Measurements from ENCODE around the gene SCCPDH.
"Not testable (repeated sequence)": the region's sequence is repeated elsewhere in the genome, so short reads cannot be mapped to it uniquely, and the experiment has no call there.

SCCPDH gene

DNA sequence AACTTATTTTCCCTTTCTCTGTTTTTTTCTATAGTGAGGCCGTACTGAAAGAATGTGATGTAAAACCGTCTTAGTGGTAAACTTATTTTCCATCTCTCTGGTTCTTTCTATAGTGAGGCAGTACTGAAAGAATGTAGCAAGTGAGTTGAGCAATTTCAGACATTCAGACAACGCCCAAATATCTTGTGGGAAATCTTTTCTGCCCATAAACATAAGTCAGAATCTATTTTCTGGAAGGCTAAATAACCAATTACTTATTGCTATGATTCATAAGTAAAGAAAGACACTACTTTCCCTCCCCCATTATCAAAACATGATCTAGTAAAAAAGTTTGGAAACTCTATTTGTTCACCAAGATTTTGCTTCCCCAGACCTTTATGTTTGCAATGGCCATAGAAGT, 18.8 kb upstream of the SCCPDH start:
- DNase-seq (ENCODE audit: low read depth), result no peak

DNA sequence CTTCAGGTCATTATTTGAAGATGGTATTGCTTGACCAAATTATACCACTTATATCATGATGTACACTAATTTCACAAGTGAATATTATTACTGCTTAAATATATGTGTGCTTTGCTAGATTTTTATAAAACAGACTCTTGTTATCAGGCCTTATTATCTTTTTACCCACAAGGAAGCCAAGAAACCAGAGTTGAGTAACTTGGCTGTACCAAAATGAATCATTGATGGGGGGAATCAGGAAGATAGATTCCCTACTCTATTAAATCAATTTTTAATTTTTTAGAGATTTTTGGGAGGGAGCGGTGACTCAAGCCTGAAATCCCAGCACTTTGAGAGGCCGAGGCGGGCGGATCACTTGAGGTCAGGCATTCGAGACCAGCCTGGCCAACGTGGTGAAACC, 16.0 kb upstream of the SCCPDH start:
- no peak for DNase-seq (ENCODE audit: low read depth)

DNA sequence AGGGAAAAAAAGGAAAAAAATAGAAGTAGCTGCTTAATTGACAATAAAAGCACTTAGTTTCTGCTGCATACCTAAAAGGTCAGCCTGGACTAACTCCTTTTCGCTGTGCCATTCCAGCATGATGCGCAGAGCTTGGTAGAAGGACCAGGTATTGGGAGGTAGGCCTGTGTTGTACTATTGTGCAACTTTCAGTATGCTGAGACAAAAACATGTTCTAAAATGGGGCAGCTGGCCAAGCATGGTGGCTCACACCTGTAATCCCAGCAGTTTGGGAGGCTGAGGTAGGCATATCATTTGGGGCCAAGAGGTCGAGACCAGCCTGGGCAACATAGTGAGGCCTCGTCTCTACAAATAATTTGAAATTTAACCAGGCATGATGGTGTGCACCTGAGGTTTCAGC, 15.0 kb upstream of the SCCPDH start:
- DNase-seq (ENCODE audit: low read depth), result no peak

DNA sequence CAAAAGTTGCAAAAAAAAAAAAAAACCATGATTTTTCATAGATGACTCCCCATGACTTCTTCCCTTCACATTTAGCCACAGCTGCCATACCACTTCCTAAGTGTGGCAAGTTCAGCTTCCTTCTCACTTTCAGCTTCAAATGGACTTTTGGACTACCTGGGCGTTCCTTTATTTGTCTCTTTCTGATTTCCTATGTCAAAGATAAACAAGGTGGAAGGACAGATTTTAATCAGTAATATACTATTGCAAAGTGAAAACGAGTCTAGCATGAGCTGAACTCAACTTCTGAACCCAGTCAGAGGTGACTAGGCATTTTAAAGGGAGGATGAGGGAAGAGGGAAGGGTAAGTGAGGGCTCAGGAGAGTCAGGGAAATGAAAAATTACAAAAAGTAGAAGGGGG, 14.4 kb upstream of the SCCPDH start:
- no peak for DNase-seq (ENCODE audit: low read depth)

DNA sequence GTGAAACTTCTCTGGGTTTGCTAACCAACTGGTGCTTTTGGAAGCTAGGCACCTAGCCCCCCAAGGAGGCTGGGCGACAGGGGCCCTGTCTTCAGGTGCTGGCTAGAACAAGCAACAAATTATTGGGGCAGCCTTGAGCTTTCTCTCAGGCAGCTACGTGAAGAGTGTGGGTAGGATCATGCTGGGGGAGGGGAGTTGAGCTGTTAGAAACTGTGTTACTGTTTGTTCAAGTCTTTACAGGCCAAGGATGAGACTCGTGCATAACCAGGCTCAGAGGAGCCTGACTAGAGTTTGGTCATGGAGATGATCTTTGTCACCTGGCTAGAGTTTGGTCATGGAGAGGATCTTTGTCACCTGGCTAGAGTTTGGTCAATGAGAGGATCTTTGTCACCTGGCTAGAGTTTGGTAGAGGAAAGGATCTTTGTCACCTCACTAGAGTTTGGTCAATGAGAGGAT, 12.6 kb upstream of the SCCPDH start:
- DNase-seq (ENCODE audit: low read depth), result no peak

DNA sequence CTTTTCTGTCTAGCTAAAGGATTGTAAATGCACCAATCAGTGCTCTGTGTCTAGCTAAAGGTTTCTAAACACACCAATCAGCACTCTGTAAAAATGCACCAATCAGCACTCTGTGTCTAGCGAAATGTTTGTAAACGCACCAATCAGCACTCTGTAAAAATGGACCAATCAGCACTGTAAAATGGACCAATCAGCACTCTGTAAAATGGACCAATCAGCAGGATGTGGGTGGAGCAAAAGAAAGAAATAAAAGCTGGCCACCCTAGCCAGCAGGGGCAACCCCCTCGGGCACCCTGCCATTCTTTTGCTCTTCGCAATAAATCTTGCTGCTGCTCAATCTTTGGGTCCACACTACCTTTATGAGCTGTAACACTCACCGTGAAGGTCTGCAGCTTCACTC, 11.8 kb upstream of the SCCPDH start:
- not testable (repeated sequence) for DNase-seq (ENCODE audit: low read depth)

DNA sequence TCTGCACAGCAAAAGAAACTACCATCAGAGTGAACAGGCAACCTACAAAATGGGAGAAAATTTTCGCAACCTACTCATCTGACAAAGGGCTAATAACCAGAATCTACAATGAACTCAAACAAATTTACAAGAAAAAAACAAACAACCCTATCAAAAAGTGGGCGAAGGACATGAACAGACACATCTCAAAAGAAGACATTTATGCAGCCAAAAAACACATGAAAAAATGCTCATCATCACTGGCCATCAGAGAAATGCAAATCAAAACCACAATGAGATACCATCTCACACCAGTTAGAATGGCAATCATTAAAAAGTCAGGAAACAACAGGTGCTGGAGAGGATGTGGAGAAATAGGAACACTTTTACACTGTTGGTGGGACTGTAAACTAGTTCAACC, 4.8 kb upstream of the SCCPDH start:
- DNase-seq (ENCODE audit: low read depth), result not testable (repeated sequence)

DNA sequence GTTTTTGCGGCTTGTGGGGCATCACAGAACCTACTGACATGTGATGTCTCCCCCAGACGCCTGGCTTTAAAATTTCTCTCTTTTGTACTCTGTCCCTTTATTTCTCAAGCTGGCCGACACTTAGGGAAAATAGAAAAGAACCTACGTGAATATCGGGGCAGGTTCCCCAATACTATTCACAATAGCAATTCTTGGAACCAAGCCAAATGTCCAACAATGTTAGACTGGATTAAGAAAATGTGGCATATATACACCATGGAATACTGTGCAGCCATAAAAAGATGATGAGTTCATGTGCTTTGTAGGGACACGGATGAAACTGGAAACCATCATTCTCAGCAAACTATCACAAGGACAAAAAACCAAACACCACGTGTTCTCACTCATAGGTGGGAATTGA, 3.4 kb upstream of the SCCPDH start:
- DNase-seq (ENCODE audit: low read depth), result not testable (repeated sequence)

DNA sequence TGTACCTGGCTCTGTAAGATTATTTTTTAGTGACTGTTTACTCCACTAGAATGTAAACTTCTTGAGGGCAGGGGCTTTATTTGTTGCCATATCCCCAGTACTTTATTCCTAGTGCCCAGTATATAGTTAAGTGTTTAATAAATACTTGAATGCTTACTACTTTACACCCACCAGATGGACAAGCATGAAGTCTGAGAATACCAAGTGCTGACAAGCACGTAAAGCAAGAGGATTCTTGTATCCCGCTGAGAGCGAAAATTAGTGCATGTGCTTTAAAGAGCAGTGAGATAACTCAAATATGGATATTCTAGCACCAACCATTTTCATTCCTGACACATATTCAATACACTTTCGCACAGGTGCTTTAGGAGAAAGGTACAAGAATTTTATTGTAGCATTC, 1.5 kb upstream of the SCCPDH start:
- DNase-seq (ENCODE audit: low read depth), result no peak

DNA sequence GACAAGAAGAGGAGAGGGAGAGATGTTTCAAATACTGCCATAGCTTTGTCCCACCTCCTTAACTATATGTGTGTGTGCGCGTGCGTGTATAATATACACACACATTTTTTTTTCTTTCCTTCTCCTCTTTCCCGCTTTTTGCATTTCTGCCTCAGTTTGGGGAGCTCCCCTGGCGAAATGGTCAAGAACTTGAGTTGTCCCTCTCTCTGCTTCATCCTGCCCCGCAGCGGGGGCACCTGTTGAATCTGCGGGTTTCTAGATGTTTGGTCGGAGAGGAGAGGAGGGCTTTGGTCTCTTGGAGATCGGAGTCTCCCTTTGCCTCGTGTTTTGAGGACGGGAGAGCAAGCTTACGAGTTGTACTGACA, 504 bp downstream of the SCCPDH start:
- DNase-seq (ENCODE audit: low read depth), result no peak

DNA sequence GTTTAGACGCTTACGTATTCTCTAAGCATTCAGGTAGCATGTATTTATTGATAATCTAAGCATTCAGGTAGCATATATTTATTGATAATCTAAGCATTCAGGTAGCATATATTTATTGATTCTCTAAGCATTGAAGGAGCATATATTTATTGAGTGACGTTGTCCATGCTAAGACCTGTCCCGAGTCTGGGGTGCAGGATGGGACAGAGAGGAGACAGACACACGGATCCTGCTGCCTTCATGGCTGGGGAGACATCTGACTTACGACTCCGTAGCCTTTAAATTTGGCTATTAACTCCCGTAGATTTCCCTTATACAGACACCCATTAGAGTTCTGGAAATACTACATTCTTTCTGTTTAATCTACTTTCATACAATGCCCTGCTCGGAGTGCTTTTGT, 982 bp downstream of the SCCPDH start:
- no peak for DNase-seq (ENCODE audit: low read depth)

DNA sequence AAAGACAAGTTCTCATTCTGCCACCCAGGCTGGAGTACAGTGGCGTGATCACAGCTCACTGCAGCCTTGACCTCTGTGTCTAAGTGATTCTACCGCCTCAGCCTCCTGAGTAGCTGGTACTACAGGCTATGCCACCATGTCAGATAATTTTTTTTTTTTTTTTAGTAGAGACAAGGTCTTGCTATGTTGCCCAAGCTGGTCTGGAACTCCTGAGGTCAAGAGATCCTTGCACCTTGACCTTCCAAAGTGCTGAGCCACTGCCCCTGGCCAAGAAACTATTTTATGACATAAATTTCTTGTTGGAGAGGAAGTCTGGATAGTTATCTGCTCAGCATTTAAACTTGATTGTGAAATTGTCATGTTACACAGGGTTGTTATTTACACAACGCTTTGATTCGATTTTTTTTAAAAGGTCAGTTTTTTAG, 2.1 kb downstream of the SCCPDH start:
- DNase-seq (ENCODE audit: low read depth), result no peak

DNA sequence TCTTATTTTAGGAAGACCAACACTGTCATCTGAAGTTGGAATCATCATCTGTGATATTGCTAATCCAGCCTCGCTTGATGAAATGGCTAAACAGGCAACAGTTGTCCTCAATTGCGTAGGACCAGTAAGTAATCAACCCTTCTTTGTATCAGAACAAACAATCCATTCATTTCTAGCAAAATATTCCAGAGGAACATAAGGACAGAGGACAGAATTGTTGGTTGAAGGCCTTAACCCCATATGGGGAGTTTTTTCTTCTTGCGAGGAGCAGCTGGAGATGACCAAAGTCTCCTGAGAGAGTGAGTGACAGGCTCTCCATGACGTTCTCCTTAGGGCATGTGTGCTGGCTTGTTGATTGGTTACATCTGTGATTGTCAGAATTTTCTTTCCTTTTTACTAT, 2.7 kb downstream of the SCCPDH start:
- DNase-seq (ENCODE audit: low read depth), result no peak

DNA sequence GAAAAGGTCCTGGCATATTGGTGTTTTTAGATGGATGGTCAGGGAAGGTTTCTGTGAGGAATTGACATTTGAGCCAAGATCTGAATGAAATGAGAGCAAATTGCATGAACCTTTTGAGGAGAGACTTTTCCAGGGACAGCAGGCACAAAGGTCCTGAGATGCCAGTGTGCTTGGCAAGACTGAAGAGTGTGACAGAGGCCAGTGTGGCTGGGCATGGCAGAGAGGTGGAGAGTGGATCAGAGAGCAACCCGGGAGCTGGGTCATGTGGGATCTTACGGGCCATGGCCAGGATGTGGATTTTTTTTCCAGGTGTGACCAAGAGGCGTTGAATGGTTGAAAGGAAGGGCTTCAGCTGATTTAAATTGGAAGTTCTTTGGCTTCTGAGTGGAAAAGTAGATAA, 3.4 kb downstream of the SCCPDH start:
- no peak for DNase-seq (ENCODE audit: low read depth)

DNA sequence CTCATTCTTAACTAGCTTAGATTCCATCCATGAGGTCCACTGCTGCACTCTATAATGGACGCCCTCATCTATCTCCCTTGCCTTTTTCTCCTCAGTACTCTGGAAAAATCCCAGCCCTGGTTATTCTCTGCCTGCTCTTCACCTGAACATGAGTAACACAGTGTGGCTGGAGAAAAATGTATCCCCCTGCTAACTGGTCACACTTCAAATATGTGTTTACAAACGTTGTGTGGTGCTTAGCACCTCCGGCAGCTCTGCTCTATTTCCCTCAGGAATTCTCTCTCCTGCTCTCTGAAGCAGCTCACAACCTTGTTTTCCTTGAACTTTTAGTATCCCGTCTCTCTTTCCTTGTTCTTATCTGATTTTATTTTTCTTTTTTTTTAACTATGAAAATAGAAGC, 4.1 kb downstream of the SCCPDH start:
- no peak for DNase-seq (ENCODE audit: low read depth)

DNA sequence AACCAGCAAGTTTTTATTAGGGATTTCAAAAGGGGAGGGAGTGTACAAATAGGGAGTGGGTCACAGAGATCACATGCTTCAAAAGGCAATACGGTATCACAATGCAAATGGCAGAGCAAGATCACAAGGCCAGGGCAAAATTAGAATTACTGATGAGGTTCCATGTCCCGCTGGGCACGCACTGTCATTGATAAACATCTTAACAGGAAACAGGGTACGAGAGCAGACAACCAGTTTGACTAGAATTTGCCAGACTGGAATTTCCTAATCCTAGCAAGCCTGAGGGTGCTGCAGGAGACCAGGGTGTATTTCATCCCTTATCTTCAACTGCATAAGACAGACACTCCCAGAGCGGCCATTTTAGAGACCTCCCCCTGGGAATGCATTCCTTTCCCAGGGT, 4.8 kb downstream of the SCCPDH start:
- DNase-seq (ENCODE audit: low read depth), result not testable (repeated sequence)

DNA sequence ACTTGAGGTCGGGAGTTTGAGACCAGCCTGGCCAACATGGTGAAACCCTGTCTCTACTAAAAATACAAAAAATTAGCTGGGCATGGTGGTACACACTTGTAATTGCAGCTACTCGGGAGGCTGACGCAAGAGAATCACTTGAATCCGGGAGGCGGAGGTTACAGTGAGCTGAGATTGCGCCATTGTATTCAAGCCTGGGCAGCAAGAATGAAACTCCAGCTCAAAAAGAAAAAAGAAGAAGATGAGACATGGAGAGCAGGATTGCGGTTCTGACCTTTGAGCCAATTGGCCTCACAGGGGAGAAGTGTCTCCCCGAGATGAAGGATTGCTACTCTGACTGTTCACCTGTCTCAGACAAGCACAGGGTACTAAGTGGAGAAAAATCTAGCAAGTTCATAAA, 6.6 kb downstream of the SCCPDH start:
- no peak for DNase-seq (ENCODE audit: low read depth)

DNA sequence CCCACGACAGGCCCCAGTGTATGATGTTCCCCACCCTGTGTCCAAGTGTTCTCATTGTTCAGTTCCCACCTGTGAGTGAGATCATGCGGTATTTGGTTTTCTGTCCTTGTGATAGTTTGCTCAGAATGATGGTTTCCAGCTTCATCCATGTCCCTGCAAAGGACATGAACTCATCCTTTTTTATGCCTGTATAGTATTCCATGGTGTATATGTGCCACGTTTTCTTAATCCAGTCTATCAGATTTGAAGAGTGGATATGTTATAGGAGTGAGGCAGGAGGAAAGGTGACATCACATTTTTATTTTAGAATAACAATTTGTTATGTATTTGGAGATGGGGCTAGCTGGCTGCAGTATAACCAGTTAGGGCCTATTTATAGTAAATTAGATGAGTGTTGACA, 7.7 kb downstream of the SCCPDH start:
- DNase-seq (ENCODE audit: low read depth), result not testable (repeated sequence)

DNA sequence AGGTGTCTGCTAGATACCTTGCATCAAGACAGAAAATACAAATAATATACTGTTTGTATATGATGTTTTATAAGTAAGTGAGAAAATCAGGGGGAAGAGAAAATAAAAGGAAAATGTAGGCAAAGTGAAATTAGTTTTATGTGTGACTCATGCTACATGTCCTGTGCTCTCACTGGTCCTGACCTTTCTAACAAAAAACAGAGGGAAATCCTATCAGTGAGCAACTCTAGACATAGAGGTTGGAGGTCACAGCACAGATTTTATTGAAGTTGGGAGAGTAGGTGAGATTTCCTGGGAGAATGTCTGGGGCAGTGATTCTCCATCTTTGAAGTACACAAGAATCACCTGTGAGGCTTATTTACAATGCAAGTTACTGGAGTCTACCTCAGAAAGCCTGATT, 9.5 kb downstream of the SCCPDH start:
- no peak for DNase-seq (ENCODE audit: low read depth)

DNA sequence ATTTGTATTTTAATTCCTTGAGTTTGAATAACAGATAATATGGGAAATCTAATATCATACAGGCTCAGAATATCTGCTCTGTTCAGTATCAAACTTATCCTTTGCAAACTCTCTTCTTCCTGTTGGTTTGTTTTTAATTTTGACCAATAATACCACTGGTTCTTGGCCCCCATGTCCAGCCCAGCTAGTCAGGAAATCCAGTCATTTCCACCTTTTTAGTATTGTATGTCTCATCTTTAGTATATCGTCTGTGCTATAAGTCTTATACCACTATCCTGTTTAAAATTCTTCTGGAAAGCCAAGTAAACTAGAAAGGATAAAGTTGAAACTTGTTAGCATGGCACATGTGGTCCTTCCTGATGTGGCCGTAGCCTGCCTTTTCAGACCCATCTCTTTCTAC, 10.7 kb downstream of the SCCPDH start:
- no peak for DNase-seq (ENCODE audit: low read depth)

DNA sequence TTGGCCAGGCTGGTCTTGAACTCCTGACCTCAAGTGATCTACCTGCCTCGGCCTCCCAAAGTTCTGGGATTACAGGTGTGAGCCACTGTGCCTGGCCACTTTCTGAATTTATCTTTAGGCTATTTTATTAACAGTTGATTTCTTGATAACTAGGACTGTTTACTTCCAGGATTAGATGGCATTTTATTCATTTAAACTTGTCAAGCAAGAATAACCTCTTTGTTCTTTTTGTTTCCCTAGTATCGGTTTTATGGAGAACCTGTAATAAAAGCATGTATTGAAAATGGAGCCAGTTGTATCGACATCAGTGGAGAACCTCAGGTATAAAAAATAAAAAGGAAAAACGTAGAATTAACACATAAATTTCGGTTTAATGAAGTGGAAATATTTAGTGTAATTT, 11.5 kb downstream of the SCCPDH start:
- no peak for DNase-seq (ENCODE audit: low read depth)

DNA sequence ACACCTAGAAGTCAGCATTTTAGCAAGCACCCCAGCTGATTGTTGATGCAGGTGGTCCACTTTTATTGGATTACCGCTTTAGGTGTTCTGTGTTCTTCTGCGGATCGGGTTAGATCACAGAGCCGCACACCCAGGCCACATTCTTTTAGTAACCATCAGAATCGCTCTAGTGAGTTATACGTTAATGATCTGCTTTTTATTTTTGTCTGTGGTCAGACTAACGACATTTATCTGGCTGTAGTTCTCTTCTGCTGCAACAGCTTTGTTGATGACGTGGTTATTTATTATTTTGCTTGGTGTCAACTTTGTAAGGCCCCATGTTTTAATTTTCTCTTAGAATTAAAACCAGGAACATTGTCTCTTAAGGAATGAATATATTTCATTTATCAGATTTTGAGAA, 18.2 kb downstream of the SCCPDH start:
- no peak for DNase-seq (ENCODE audit: low read depth)

DNA sequence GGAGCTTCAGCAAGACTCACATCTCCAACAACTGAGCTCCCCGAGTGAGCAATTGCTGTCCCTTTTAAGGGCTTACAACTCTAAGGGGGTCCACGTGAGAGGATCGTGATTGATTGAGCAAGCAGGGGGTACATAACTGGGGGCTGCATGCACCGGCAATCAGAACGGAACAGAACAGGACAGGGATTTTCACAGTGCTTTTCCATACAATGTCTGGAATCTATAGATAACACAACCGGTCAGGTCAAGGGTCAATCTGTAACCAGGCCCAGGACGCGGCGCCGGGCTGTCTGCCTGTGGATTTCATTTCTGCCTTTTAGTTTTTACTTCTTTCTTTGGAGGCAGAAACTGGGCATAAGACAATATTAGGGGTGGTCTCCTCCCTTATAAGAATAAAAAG, 21.9 kb downstream of the SCCPDH start:
- not testable (repeated sequence) for DNase-seq (ENCODE audit: low read depth)

DNA sequence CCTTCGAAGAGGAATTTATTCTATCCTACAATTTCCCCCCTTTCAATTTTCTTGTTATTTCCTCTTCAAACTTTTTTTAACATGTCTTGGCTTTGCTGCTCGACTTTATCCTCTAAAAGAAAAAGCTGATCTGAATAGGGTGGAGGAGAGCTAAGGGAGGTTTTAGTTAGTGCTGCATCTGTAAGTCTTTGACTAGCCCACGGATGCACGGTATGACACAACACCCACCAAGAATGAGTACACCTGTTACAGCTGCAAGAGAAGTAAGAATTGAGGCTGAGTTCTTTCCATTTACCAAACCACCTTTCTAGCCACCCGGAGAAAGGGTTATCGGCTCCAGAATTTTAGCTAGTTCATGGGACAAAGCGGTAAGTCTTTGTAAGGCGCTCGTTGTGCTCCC, 23.8 kb downstream of the SCCPDH start:
- DNase-seq (ENCODE audit: low read depth), result no peak

DNA sequence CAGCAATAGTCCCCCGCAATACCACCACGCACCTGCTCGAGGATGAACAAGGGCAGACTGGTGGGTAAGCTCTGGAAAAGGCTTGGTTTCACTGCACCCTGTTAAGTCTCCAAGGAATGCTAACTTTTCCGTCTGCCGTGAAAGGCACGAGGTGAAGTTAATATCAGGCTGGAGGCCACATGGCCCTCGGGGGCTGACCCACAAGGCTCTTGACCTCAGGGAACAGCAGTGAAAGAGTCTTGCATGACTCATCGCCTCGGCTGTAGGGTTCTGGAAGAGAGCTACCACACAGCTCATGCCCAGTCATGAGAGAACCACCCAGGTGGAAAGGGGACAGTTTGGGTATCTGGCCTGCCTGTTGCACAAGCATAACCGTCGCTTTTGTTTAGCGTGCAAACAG, 24.7 kb downstream of the SCCPDH start:
- DNase-seq (ENCODE audit: low read depth), result no peak
